NOMO-1 treated with DMSO at 0.1 percent for 48 hours (cell line): ENCODE results near the gene RSBN1.

Experiments used
- DNase-seq: peaks from one replicate; lab custom pipeline; 2025; ENCODE audit not compliant: unreplicated experiment; lab: John Stamatoyannopoulos, UW

RSBN1 gene

GRCh38 chr1:113812661-113813135, 422 bp upstream of the RSBN1 start:
- DNase-seq: peak; percentile 43

- DNase-seq: peak; percentile 14
These were observed 954 bp downstream of the RSBN1 start for GRCh38 chr1:113811156-113811887.

- no peak for DNase-seq
These were observed 2.3 kb downstream of the RSBN1 start for GRCh38 chr1:113809670-113810602.

- DNase-seq: peak; percentile 12
These were observed 3.7 kb downstream of the RSBN1 start for GRCh38 chr1:113808450-113809195.

GRCh38 chr1:113805639-113806038, 6.6 kb downstream of the RSBN1 start:
- no peak for DNase-seq

- no peak for DNase-seq
These were observed 7.1 kb downstream of the RSBN1 start for GRCh38 chr1:113805256-113805531.

- peak; percentile 59 for DNase-seq
These were observed 7.6 kb downstream of the RSBN1 start for GRCh38 chr1:113804421-113805255.

GRCh38 chr1:113802367-113803007, 9.8 kb downstream of the RSBN1 start:
- DNase-seq: no peak

GRCh38 chr1:113800487-113800886, 11.8 kb downstream of the RSBN1 start:
- DNase-seq: no peak

GRCh38 chr1:113797472-113797871, 14.8 kb downstream of the RSBN1 start:
- no peak for DNase-seq

- no peak for DNase-seq
These were observed 18.1 kb downstream of the RSBN1 start for GRCh38 chr1:113793878-113794834.

GRCh38 chr1:113792986-113793385, 19.3 kb downstream of the RSBN1 start:
- DNase-seq: no peak

GRCh38 chr1:113792471-113792870, 19.8 kb downstream of the RSBN1 start:
- DNase-seq: no peak

GRCh38 chr1:113788802-113789201, 23.5 kb downstream of the RSBN1 start:
- no peak for DNase-seq

- DNase-seq: no peak
These were observed 24.6 kb downstream of the RSBN1 start for GRCh38 chr1:113787663-113788062.

- DNase-seq: no peak
These were observed 26.2 kb downstream of the RSBN1 start for GRCh38 chr1:113786069-113786468.

- peak; percentile 32 for DNase-seq
These were observed 28.0 kb downstream of the RSBN1 start for GRCh38 chr1:113784104-113784779.
